GM12873 (cell line): ENCODE results near the gene TRIM41.

Source experiments
- TF ChIP-seq, protein P1 (sequence below): IDR thresholded peaks from 2 replicates; pipeline ENCODE4 v1.5.1; 2012; ENCODE audit warnings: low read depth, mild to moderate bottlenecking, moderate library complexity, low read length, control low read depth; ENCODE audit not compliant: insufficient read depth; ENCODE audit errors: missing control alignments

TRIM41 gene

DNA sequence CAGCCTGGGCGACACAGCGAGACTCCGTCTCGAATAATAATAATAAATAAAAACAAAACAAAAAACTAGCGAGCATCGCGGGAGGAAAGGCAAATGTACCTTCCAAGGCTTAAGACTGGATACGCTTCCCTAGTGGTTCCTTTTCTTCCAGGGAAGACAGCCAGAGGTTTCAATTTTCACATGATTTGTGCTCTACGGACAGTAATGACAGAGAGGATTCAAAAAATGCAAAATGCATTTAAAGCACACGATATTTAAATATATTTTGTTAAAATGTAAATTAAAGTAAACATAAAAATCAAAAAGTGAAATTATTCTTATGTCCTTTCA, 4.3 kb upstream of the TRIM41 start:
- TF ChIP-seq, protein P1, sequence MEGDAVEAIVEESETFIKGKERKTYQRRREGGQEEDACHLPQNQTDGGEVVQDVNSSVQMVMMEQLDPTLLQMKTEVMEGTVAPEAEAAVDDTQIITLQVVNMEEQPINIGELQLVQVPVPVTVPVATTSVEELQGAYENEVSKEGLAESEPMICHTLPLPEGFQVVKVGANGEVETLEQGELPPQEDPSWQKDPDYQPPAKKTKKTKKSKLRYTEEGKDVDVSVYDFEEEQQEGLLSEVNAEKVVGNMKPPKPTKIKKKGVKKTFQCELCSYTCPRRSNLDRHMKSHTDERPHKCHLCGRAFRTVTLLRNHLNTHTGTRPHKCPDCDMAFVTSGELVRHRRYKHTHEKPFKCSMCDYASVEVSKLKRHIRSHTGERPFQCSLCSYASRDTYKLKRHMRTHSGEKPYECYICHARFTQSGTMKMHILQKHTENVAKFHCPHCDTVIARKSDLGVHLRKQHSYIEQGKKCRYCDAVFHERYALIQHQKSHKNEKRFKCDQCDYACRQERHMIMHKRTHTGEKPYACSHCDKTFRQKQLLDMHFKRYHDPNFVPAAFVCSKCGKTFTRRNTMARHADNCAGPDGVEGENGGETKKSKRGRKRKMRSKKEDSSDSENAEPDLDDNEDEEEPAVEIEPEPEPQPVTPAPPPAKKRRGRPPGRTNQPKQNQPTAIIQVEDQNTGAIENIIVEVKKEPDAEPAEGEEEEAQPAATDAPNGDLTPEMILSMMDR: no peak

DNA sequence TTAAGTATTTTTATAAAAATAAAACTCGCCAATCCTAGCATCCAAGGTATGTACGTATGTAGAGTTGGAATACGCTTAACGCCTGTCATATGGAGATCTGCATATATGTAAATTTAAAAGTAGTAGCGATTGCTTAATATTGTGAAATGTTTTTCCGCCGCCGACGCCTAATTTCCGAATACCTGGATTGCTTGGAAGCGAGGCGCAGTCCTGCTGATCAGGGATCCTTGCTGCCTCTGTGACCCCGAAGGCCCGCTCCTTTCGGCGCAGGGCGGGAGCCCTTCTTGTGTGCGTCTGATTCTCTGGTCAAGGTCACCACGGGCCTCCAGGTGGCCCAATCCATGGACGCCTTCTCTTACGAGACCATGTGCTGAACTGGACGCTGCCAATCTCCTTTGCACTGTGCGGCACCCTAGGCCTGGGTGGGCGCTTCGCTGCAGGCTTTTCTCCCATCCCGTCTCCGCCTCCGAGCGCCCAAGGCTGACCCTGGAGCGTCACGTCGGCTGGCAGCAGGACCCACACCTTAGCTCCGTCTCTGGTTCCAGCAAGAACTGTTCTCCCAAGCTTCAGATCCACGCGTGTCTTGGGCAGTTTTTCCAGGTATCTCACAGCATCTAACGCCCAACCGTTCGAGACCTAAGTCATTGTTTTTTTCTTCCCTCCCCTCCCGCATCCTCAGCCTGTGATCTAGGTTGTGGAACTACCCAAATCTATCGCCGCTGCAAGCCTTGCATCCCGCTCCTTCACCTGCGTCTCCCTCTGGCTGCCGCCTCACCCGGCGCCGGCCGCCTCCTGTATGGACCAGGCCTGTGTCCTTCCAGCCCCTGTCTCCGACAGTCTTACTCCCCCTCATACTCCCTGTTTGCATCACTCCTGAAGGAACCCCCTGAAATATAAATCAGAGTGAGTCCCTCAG, 3.6 kb upstream of the TRIM41 start:
- TF ChIP-seq, protein P1: no peak

DNA sequence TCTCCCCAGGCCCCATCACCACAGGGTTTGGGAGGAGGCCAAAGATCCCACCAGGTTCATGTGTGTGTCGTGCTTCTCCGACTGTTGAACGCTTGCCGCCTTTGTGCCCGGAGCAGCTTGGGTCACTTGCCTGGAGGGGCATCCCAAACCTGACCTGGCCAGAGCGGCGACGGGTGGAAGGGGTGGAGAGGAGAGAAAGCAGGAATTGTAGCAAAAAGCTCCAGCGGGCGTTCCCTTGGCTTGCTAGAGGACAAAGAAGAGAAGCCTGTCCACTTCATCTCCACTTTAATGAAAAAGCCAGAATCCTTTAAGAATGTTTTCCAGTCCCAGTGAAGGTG, 2.9 kb upstream of the TRIM41 start:
- TF ChIP-seq, protein P1: no peak

DNA sequence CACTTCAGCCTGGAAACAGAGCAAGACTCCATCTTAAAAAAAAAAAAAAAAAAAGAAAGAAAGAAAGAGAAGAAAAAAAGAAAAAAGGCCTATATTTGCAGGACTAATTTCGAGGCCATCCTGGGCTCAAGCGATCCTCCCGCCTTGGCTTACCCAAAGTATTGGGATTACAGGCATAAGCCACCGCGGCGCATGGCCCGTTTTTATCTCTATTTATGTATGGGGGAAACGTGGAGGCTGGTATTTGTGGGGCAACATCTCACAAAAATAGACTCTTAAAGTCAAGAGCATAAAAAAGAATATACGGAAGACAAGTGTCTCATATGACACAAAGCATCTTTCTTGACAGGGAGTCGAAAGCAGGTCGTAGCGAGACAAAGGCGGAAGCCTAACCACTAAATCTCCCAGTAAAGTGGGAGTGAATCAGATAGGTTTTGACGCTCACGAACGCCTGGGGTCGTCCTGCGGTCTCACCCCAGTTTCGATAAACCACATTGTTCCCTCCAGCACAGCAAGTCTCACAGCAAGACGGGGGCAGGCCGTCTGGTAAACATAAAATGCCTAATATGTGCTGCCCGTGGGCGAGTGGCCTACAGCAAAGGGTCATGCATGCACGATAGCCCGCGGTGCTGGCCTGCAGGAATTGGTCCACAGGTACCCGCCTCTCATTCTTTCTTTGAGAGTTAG, 1.8 kb upstream of the TRIM41 start:
- TF ChIP-seq, protein P1: no peak

DNA sequence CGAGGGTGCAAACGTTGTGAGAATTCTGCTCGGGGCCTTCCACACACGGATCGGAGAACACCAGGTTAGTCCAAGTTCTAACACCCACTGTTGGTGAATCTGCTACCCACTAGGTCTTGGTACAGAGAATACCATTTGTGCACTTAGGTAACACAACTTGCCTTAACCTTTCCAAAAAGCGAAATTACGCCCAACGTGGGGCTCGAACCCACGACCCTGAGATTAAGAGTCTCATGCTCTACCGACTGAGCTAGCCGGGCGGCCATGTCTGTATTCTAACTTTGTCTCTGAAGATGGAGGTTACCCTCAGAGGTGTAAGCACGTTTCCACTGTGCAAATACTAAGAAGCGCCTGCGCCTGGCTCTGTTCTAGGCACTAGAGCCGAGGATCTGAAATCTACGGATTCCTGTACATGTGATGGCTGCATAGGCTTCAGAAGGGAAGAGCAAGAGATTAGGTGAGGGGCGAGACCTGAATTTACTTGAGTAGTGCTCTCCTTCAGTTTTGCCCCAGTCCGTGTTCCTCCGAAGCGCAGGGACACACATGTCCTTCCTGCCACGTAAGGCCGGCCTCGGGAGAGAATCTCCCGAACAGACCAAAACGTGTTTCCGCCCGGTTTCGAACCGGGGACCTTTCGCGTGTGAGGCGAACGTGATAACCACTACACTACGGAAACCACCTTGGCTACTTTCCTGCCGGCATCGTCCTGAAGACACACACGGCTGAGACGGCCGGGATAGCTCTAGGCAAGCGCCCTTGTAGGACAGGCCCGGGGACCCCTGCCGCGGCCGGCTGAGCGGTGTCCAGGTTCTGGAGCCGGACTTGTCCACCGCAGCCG, 1.1 kb upstream of the TRIM41 start:
- TF ChIP-seq, protein P1: no peak

DNA sequence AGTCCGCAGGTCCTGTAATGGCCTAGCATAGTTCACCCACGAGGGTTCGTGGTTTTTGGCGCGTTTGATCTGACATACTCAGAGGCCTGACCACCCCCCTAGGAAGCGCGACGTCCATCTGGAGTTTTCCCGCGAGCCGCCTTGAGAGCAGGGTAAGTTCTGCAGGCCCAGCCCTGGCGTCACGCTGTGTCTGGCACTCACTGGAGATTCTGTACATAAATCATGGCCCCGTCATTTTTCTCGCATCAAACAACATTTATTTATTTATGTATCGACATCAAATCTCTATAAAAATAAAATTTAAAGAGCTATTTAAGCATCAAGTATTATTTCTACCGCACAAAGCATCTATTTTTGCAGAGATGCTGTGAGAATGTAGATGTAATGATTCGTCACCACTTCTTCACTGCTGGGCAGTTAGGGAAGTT, 437 bp upstream of the TRIM41 start:
- TF ChIP-seq, protein P1: peak; percentile 8
